ENCODE data around the gene LHX4. TPM values are rescaled to one million over a fixed set of nuclear protein-coding genes. Genes with fewer than 3 reads are reported as not detected.

The LHX4 gene
- total RNA-seq, 2 donors from 2014 or later = not detected

DNA sequence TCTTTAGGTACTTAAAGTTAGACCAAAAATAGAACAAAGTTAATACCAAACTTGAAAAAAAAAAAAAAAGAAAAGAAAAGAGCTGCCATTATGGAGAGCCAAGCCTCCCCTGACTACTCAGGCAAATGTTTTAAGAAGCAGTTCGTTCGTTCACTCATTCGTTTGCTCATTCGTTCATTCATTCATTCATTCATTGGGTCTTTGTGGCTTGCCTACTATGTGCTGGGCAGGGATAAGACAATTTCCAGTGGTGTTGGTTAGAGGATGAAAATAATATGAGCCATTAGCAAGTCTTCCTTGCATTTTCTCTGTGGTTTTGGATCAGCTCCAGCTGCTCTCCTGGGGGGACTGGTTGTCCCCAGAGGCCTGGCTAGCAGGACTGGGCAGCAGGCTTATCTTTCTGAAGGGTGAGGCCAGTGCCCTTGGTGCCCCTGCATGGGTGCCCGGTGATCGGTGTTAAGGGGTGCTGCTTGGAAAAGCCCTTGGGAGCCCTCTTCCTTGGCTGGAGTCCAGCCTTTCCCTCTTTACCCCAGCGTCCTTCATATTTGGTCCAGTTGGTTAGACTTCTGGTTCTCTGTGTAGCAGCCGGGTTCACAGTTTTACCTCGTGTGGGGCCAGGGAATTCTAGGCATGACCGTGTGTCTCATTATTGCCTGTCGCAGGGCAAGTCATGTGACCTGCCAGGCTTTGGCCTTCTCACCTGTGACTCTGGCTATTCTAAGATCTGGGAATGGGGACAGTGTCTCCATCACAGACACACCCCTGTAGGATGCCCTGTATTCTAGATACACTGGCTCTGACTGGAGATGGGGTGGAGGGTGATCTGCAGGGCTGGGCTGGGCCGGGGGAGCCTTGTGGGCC lies 32.8 kb downstream of the LHX4 start:
- H3K27me3 Mint-ChIP-seq (ENCODE audit: insufficient read depth) = peaks cover 37% of the 10 kb centered on the region
- TF ChIP-seq, protein P1, sequence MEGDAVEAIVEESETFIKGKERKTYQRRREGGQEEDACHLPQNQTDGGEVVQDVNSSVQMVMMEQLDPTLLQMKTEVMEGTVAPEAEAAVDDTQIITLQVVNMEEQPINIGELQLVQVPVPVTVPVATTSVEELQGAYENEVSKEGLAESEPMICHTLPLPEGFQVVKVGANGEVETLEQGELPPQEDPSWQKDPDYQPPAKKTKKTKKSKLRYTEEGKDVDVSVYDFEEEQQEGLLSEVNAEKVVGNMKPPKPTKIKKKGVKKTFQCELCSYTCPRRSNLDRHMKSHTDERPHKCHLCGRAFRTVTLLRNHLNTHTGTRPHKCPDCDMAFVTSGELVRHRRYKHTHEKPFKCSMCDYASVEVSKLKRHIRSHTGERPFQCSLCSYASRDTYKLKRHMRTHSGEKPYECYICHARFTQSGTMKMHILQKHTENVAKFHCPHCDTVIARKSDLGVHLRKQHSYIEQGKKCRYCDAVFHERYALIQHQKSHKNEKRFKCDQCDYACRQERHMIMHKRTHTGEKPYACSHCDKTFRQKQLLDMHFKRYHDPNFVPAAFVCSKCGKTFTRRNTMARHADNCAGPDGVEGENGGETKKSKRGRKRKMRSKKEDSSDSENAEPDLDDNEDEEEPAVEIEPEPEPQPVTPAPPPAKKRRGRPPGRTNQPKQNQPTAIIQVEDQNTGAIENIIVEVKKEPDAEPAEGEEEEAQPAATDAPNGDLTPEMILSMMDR (conservative IDR thresholded peaks at IDR 0.05) = no peak
- no peak overlapping the region for H3K4me3 ChIP-seq (ENCODE audit: low read length)
- peak; percentile 37 for DNase-seq
- no peaks in the 10 kb centered on the region for H3K36me3 ChIP-seq (ENCODE audit: control insufficient read depth, insufficient read depth, low read length)
- no peak overlapping the region for H3K27ac Mint-ChIP-seq
- no peak overlapping the region for H3K9ac ChIP-seq (ENCODE audit: extremely low read depth, low read length, poor library complexity, severe bottlenecking)
- no peaks in the 10 kb centered on the region for H3K9me3 Mint-ChIP-seq
- H3K4me1 Mint-ChIP-seq = no peaks in the 10 kb centered on the region
- WGBS, 2 experiments (ENCODE audit: insufficient coverage in 1 of 2, insufficient read length in 1 of 2) = 91 to 92% methylated on average over 7 to 12 of the region's 12 CpGs
- no peaks in the 10 kb centered on the region for H3K9me3 ChIP-seq (ENCODE audit: control insufficient read depth, low read length)
- no peaks in the 10 kb centered on the region for H3K4me1 ChIP-seq (ENCODE audit: control insufficient read depth, insufficient read depth, low read length)
- peaks cover 5% of the 10 kb centered on the region for H3K27me3 ChIP-seq (ENCODE audit: control insufficient read depth, insufficient read depth, low read length, poor library complexity, severe bottlenecking)
- H3K4me3 Mint-ChIP-seq = no peak overlapping the region
- H3K27ac ChIP-seq (ENCODE audit: low read depth, low read length) = no peak overlapping the region
- no peaks in the 10 kb centered on the region for H3K36me3 Mint-ChIP-seq (ENCODE audit: low read depth)

GRCh38 chr1:180264595-180264994 lies 34.5 kb downstream of the LHX4 start:
- Histone ChIP-seq H3K27ac (ENCODE audit: low read depth, low read length) (no peak overlapping the region), H3K9me3 (ENCODE audit: control insufficient read depth, low read length) (no peaks in the 10 kb centered on the region), H3K36me3 (ENCODE audit: control insufficient read depth, insufficient read depth, low read length) (no peaks in the 10 kb centered on the region), H3K9ac (ENCODE audit: extremely low read depth, low read length, poor library complexity, severe bottlenecking) (no peak overlapping the region), H3K4me1 (ENCODE audit: control insufficient read depth, insufficient read depth, low read length) (no peaks in the 10 kb centered on the region), H3K4me3 (ENCODE audit: low read length) (no peak overlapping the region), H3K27me3 (ENCODE audit: control insufficient read depth, insufficient read depth, low read length, poor library complexity, severe bottlenecking) (peaks cover 5% of the 10 kb centered on the region)
- Mint-ChIP-seq H3K4me1 (peaks cover 10% of the 10 kb centered on the region), H3K4me3 (no peak overlapping the region), H3K27ac (no peak overlapping the region), H3K36me3 (ENCODE audit: low read depth) (no peaks in the 10 kb centered on the region), H3K27me3 (ENCODE audit: insufficient read depth) (peaks cover 29% of the 10 kb centered on the region), H3K9me3 (no peaks in the 10 kb centered on the region)
- peak; percentile 58 for DNase-seq
- WGBS, 2 experiments (ENCODE audit: insufficient coverage in 1 of 2, insufficient read length in 1 of 2) = 57 to 87% methylated on average over 1 to 2 of the region's 2 CpGs
- TF ChIP-seq, protein P1 (conservative IDR thresholded peaks at IDR 0.05) = no peak

DNA sequence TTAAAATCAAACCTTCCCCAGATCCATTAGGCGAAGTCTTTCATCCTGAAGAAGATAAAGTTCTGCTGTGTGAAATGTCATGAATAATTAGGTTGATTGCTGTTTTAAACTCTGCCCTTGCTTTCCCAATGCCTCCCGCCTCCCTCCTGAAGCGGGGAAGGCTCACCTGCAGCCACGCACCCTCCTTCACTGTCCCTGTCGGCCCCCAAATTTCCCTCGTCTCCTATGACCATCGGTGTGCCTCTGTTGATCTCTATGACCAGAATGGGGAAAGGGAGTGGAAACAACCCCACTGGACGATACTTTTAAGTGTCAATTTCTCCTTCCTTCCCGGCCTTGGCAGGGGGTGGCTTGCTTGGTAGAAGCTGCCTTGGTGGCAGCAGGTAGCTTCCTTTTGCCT lies 35.1 kb downstream of the LHX4 start:
- peaks cover 15% of the 10 kb centered on the region for H3K4me1 Mint-ChIP-seq
- no peaks in the 10 kb centered on the region for H3K36me3 Mint-ChIP-seq (ENCODE audit: low read depth)
- H3K4me1 ChIP-seq (ENCODE audit: control insufficient read depth, insufficient read depth, low read length) = no peaks in the 10 kb centered on the region
- no peak overlapping the region for H3K9ac ChIP-seq (ENCODE audit: extremely low read depth, low read length, poor library complexity, severe bottlenecking)
- WGBS, 2 experiments (ENCODE audit: insufficient coverage in 1 of 2, insufficient read length in 1 of 2) = 89 to 93% methylated on average over 3 to 9 of the region's 9 CpGs
- DNase-seq = peak; percentile 44
- H3K27me3 ChIP-seq (ENCODE audit: control insufficient read depth, insufficient read depth, low read length, poor library complexity, severe bottlenecking) = peaks cover 5% of the 10 kb centered on the region
- H3K4me3 Mint-ChIP-seq = no peak overlapping the region
- TF ChIP-seq, protein P1 (conservative IDR thresholded peaks at IDR 0.05) = no peak
- no peak overlapping the region for H3K27ac ChIP-seq (ENCODE audit: low read depth, low read length)
- no peaks in the 10 kb centered on the region for H3K9me3 Mint-ChIP-seq
- H3K9me3 ChIP-seq (ENCODE audit: control insufficient read depth, low read length) = no peaks in the 10 kb centered on the region
- no peaks in the 10 kb centered on the region for H3K36me3 ChIP-seq (ENCODE audit: control insufficient read depth, insufficient read depth, low read length)
- H3K27me3 Mint-ChIP-seq (ENCODE audit: insufficient read depth) = peaks cover 29% of the 10 kb centered on the region
- no peak overlapping the region for H3K4me3 ChIP-seq (ENCODE audit: low read length)
- H3K27ac Mint-ChIP-seq = no peak overlapping the region
